NCI-H2171 treated with DMSO at 0.1 percent for 48 hours (cell line): Measurements from ENCODE around the gene SP6.

Source experiments
- DNase-seq: peaks from one replicate; lab custom pipeline; 2025; lab: John Stamatoyannopoulos, UW

The SP6 gene

GRCh38 chr17:47850692-47851573, at the start of gene SP6:
TSS of gene SP6 (minus strand) at chr17:47851163. CDS start at chr17:47848429, 2,734 bp downstream.
- DNase-seq = peak; percentile 71

- no peak for DNase-seq
These were observed 48.7 kb upstream of the SP6 start for GRCh38 chr17:47899643-47900042.

- no peak for DNase-seq
These were observed 47.3 kb upstream of the SP6 start for GRCh38 chr17:47898241-47898640.

- DNase-seq = no peak
These were observed 46.6 kb upstream of the SP6 start for GRCh38 chr17:47897561-47897960.

- peak; percentile 38 for DNase-seq
These were observed 45.9 kb upstream of the SP6 start for GRCh38 chr17:47896672-47897490.

GRCh38 chr17:47895856-47896671, 45.1 kb upstream of the SP6 start, which contains the start of gene SP2:
TSS of gene SP2 (plus strand) at chr17:47896236. CDS start at chr17:47896287, 51 bp downstream.
- peak; percentile 100 for DNase-seq

GRCh38 chr17:47895347-47895855, 44.4 kb upstream of the SP6 start:
- DNase-seq = no peak

- DNase-seq = no peak
These were observed 43.8 kb upstream of the SP6 start for GRCh38 chr17:47894498-47895346.

- no peak for DNase-seq
These were observed 40.7 kb upstream of the SP6 start for GRCh38 chr17:47891545-47892088.

- DNase-seq = peak; percentile 65
These were observed 39.0 kb upstream of the SP6 start for GRCh38 chr17:47889734-47890529.

- DNase-seq = no peak
These were observed 37.3 kb upstream of the SP6 start for GRCh38 chr17:47888293-47888692.

- no peak for DNase-seq
These were observed 34.2 kb upstream of the SP6 start for GRCh38 chr17:47884905-47885730.

- no peak for DNase-seq
These were observed 33.4 kb upstream of the SP6 start for GRCh38 chr17:47884427-47884740.

- no peak for DNase-seq
These were observed 32.8 kb upstream of the SP6 start for GRCh38 chr17:47883589-47884426.

- no peak for DNase-seq
These were observed 32.0 kb upstream of the SP6 start for GRCh38 chr17:47882695-47883588.

- DNase-seq = no peak
These were observed 31.3 kb upstream of the SP6 start for GRCh38 chr17:47882247-47882646.
